NCI-H2227 (cell line): Measurements from ENCODE around the gene BCL2L13.
A peak's percentile ranks its signal among the peaks of the same experiment; 100 is the strongest.
"Not testable (repeated sequence)": the region's sequence is repeated elsewhere in the genome, so short reads cannot be mapped to it uniquely, and the experiment has no call there.

ENCODE experiments used
- DNase-seq: peaks from one replicate; lab custom pipeline; 2025; ENCODE audit not compliant: unreplicated experiment; lab: John Stamatoyannopoulos, UW

The BCL2L13 gene

DNA sequence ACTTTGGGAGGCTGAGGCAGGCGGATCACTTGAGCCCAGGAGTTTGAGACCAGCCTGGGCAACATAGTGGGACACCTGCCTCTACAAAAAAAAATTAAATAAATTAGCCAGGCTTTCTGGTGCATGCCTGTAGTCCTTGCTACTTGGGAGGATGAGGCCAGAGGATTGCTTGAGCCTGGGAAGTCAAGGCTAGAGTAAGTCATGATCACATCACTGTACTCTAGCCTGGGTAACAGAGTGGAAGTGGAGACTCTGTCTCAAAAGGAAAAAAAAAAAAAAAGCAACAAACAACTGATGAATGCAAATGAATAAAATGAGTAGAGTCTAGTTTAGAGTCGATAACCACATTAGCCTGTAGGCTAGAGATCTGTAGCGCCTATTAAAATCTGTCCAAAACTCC, 3.9 kb upstream of the BCL2L13 start:
- no peak for DNase-seq

DNA sequence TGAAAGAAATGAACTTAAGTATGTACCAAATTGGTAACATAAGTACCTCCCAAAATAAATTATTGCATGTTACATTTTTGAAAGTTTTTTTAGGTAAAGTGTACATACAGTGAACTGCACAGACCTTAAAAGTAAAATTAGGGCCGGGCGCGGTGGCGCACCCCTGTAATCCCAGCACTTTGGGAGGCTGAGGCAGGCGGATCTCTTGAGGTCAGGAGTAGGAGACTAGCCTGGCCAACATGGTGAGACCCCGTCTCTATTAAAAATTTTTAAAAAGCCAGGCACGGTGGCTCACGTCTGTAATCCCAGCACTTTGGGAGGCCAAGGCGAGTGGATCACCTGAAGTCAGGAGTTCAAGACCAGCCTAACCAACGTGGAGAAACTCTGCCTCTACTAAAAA, 1.7 kb upstream of the BCL2L13 start:
- DNase-seq = not testable (repeated sequence)

DNA sequence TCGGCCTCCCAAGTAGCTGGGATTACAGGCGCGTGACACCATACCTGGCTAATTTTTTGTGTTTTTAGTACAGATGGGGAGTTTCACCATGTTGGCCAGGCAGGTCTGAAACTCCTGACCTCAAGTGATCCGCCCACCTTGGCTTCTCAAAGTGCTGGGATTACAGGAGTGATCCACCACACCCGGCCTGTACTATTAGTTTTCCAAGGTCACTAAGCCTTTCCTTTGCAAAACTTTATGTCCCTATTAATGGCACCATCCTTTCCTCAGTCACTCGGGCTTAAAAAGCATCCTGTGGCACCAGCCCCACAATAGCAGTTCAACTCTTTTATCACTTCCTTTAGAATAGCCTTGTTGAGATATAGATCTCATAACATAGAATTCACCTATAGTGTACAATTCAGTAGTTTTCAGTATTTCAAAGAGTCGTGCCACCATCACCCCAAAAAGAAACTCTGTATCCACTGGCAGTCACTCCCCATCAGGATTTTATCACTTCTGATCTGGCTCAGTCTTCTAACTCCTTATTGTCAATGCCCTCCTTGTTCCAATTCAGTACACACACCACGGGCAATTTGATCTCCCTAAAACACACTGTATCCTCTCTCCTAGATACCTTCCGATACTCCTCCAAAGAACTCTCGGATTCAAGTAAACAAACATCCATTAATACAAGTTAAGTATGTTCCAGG, 921 bp upstream of the BCL2L13 start:
- DNase-seq = peak; percentile 61

DNA sequence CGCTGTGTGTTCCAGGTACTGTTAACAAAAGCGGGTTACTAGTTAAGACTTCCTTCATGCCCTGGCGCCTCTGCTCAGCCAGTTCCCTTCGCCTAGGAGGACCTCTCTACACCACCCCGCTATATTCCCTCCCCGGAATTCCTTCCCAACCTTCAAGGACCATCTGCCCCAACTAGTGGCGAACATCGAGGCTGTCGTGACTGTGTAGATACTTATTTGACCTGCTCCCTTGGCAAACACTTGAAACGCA, 450 bp upstream of the BCL2L13 start:
- DNase-seq = peak; percentile 82

DNA sequence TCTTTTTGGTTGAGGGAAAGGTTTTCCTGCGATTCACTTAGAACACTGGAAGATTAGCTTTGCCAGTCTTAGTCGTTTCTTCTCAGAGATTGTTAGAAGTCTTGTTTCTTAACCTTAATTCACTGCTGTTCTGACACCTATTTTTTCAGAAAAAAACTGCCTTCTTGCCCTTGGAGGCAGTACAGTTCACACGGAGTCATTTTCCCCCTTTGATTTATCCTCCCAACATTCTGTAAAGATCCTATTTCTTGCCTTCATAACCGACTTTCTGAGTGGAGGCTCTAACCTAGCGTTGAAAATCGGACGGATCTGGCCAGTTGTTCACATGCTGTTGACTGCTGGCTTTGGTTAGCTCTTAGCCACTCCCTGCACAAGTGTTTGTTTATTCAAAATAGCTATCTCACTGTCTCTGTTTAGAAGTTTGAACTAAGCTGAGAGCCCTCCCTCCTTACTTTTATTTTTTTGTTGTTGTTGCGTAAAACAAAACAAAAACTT, 737 bp downstream of the BCL2L13 start:
- DNase-seq = peak; percentile 49

DNA sequence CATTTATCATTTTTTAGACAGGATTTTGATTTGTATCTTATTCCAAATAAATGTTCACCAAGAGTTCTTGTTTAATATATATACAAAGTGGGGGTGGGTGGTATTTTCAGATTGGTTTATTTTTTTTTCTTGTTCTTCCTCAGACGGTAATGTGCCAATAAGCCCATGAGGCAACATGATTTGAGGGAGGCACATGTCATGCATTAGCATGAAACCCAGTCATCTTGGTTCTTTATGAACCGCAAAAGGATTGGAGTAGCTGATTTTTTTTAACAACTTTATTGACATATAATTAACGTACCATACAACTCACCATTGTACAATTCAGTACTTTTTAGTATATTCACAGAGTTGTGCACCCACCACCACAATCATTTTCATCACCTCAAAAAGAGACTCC, 2.7 kb downstream of the BCL2L13 start:
- DNase-seq = no peak

DNA sequence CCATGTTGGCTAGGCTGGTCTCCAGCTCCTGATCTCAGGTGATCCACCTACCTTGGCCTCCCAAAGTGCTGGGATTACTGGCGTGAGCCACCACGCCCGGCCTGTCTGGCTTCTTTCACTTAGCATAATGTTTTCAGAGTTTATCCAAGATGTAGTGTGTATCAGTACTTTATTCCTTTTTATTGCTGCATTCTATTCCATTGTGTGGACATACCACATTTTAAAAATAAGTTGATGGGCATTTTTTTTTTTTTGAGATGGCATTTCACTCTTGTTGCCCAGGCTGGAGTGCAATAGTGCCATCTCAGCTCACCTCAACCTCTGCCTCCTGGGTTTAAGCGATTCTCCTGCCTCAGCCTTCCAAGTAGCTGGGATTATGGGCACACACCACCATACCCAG, 3.8 kb downstream of the BCL2L13 start:
- DNase-seq = not testable (repeated sequence)

DNA sequence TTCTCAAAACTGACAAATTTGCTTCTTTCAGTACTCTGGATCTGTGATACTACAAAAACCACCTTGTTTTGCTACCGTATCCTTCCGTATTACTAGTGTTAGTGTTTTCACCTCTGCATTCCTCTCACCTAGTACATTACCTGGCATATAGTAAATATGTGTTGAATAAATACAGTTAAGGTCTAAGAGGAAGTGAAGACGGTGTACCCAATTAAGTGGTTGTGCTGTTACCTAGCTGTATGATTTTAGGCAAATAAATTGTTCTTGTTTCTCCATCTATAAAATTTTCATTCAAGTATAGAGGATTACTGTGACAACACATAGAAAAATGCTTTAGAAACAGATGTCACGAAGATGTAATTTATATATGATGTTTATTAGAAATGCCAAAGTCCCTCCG, 8.9 kb downstream of the BCL2L13 start:
- no peak for DNase-seq

DNA sequence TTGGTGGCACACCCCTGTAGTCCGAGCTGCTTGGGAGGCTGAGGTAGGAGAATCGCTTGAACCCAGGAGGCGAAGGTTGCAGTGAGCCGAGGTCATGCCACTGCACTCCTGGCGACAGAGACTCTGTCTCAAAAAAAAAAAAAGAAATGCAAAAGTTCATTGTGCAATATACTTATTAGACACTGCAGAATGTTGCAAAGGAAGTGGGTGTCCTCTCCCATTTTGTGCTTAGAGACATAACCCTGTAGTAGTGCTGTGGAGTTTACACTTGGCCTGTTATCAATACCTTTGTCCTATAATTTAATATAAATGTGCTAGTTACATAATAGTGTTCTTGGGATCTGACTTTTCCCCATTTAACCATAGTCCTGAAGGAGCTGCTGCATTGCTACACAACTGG, 9.4 kb downstream of the BCL2L13 start:
- no peak for DNase-seq

DNA sequence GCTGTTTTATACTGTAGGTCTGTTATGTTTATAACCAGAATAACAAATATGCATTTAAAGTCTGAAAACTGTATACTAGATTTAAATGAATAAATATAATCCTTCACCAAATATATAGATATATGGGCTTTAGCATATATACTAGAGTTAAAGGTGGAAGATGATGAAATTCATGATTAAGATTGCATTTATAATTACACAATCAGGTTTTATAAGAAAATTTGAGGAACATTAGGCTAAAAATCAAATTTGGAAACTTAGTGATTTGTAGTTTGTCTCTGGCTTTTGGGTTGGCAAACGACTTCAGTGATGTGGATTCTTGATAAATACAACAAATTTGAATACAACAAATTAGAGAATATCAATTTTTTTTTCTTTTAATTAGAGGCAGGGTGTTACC, 10.0 kb downstream of the BCL2L13 start:
- no peak for DNase-seq

DNA sequence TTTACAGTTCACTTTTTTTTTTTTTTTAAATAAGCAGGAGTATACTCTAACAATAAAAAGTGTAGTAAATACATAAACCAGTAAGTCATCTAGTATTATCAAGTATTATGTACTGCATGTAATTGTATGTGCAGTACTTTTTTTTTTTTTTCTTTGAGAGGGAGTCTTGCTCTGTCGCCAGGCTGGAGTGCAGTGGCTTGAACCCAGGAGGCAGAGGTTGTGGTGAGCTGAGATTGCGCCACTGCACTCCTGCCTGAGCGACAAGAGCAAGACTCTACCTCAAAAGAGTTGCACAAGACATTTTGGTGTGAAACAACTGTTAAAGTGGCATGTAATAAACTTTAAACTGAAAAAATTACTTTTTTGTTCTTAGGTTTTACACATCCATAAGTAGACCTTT, 16.7 kb downstream of the BCL2L13 start:
- no peak for DNase-seq

DNA sequence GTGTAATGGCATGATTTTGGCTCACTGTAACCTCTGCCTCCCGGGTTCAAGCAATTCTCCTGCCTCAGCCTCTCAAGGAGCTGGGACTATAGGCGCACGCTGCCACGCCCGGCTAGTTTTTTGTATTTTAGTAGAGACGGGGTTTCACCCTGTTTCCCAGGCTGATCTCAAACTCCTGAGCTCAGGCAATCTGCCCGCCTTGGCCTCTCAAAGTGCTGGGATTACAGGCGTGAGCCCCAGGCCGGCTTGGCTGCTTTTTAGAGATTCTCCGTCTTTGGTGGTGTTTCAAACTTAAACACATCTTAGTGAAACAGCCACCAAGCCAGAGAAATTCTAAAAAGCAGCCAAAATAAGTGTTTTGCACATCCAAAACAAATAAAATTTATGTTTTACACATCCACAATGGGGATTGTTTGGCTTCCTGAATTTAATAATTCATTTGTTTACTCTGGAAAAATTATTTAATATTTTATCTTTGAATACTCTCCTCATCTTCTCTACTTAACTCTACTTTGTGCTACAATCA, 18.4 kb downstream of the BCL2L13 start:
- DNase-seq = no peak

DNA sequence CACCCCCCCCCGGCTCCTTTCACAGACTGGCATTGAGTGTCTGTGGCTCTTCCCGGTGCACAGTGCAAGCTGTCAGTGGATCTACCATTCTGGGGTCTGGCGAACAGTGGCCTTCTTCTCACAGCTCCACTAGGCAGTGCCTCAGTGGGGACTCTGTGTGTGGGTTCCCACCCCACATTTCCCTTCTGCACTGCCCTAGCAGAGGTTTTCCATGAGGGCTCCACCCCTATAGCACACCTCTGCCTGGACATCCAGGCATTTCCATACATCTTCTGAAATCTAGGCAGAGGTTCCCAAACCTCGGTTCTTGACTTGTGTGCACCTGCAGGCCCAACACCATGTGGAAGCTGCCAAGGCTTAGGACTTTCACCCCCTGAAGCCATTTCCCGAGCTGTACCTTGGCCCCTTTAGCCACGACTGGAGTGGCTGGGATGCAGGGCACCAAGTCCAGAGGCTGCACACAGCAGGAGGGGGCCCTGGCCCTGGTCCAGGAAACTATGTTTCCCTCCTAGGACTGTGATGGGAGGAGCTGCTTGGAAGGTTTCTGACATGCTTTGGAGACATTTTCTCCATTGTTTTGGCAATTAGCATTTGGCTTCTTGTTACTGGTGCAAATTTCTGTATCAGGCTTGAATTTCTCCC, 26.0 kb downstream of the BCL2L13 start:
- no peak for DNase-seq

DNA sequence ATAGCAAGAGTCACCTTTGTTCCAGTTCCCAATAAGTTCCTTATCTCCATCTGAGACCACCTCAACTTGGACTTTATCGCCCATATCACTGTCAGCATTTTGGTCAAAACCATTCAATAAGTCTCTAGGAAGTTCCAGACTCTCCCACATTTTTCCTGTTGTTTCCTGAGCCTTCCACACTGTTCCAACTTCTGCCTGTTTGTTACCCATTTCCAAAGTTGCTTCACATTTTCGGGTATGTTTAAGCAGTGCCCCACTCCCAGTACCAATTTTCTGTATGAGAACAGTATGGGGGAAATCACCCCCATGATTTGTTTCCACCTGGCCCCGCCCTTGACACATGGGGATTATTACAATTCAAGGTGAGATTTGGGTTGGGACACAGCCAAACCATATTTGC, 26.7 kb downstream of the BCL2L13 start:
- no peak for DNase-seq

DNA sequence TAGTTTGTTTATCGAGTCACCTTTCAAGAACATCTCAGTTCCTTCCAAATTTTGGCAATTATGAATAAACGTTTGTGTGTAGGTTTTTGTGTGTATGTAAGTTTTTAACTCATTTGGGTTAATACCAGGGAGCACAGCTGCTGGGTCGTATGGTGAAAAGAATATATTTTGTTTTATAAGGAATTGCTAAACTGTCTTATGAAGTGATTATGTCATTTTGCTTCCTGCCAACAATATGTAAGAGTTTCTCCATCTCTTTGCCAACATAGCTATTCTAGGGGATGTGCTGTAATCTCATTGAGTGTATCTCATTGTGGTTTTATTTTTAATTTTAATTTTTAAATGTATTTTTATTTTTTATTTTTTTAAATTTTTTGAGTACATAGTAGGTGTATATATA, 27.3 kb downstream of the BCL2L13 start:
- DNase-seq = no peak

DNA sequence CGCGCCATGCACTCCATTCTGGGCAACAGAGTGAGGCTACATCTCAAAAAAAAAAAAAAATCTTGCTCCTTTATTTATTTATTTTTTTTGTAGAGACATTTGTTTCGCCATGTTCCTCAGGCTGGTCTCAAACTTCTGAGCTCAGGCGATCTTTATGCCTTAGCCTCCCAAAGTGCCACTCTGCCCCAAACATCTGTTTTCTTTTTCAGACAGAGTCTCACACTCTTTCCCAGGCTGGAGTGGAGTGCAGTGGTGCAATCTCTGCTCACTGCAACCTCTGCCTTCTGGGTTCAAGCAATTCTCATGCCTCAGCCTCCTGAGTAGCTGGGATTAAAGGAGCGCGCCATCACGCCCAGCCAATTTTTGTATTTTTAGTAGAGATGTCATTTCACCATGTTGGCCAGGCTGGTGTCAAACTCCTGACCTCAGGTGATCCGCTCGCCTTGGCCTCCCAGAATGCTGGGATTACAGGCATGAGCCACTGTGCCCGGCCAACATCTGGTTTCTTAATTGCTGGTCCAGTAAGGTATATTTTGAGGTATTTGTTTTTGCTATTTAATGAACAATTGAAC, 33.0 kb downstream of the BCL2L13 start:
- DNase-seq = not testable (repeated sequence)

DNA sequence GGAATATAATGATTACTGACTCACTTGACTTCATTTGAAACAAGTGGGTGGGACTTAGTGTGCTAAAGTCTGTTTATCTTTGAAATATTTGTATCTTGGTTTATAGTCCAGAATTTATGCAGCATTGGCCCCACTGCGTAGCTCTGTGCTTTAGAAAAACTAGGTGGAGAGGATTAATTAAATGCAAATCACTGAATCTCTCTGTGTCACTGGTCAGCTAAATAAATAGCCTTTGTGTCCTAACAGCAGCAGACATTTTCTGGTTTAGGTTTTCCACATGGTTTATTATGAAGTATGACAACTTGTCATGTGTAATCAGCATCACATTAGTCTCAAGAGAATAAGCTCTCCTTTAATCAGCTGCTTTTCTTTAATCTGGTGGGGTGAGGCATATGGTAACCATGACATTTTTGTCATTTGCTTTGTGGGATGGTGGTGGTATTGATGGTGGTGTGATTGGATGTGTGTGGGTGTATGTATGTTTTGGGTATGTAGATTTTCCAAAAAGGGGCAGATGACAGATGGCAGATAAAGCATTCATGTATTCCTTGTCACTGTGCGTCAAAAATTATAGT, 33.9 kb downstream of the BCL2L13 start:
- no peak for DNase-seq

DNA sequence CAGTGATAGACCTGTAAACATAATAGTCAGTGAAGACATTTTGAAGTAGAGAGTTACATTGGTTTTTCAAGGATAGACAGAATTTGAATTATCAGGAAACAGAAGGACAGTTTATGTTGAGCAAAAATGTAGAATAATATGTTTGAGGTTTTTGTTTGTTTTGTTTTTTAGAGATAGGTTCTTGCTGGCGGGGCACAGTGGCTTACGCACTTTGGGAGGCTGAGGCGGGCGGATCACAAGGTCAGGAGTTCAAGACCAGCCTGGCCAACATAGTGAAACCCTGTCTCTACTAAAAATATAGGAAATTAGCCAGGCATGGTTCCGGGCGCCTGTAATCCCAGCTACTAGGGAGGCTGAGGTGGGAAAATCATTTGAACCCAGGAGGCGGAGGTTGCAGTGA, 35.6 kb downstream of the BCL2L13 start:
- DNase-seq = no peak

DNA sequence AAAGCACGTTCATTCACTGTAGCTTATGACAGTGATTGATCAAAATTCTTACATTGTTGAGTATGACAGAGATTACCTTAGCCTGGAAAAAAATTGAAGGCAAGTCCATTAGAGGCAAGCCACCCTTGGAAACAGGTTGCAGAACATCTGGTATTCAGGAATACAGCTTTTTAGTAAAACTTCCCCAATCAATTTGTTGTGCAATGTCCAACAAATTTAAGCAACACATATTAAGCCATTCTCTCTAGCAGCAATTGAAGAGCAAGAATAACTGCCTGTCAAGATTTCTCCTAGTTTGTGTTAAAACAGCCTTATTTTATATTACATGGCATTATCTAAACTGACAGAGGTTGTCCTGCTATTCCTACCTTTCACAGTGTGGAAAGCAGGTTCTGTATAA, 37.0 kb downstream of the BCL2L13 start:
- no peak for DNase-seq

DNA sequence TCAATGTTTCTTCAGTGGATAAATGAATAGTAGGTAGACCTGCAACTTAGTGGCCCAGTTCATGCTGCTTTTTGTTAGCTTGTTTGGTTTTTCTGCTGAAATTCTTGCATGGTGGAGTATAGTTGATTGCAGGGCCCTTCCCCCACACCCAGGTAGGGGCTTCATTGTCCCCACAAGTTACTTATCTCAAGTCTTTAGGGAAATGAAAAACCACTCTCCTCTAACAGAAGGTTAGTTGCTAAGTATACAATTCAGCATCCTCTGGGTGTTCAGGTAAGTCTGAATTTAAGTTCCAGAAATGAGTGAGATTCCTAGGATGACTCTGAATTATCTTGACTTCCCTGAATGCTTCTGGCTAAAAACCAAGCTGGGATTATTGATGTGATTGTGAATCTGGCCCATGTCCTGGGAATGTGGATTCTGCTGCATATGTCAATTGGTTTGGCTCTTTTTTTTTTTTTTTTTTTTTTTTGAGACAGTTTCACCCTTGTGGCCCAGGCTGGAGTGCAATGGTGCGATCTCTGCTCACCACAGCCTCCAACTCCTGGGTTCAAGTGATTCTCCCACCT, 40.3 kb downstream of the BCL2L13 start:
- DNase-seq = no peak

DNA sequence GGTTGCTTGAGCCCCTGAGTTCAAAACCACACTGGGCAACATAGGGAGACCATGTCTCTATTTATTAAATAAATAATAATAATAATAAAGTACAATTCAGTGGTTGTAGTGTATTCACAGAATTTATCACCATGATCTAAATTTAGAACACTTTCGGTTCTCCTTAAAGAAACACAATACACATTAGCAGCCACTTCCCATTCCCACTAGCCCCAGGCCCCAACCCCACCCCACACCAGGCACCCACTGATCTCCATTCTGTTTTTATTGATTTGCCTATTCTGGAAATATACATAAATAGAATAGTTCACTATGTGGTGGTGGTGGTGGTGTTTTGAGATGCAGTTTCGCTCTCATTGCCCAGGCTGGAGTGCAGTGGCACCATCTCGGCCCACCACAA, 45.7 kb downstream of the BCL2L13 start:
- DNase-seq = no peak

DNA sequence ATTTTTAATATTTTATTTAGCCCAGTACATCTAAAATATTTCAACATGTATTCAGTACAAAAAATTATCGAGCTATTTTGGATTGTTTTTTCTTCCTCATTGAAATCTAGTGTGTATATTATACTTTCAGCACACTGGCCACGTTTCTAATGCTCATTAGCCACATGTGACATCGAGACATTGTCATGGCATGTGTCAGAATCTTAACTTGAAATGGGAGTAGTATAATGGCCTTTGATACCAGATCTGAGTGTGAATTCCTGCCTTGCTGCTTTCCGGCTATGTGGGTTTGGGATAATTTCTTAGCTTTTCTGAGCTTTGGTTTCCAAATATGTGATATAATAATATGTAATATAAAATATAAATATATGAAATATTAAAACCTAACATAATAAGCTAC, 54.3 kb downstream of the BCL2L13 start:
- no peak for DNase-seq
